ENCODE results near the gene SENP8. TPM values are rescaled to one million over a fixed set of nuclear protein-coding genes. Genes with fewer than 3 reads are reported as not detected.

The SENP8 gene
- total RNA-seq, 1 donor from 2014 or later, result 3.7 TPM

DNA sequence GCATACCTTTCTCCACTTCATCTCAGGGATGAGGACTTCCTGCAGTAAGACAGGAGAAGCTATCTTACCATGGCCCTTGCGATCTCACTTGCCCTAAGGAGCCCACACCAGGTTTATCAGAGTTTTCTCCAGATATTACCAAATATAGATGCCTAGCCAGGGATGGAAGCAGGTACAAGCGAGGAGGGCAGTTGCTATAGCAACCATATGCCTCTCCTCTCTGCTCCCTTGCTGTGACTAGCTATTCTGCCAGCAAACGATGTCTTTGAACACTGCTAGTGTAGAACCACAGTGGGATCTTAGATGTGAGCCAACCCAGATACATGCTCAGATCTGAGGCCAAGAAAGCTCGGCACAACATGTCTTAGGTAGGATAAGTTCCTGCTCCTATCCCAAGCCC, 45.5 kb downstream of the SENP8 start:
- H3K27ac Mint-ChIP-seq, result no peak overlapping the region
- no peak for DNase-seq (ENCODE audit: low spot score in 2 of 2, unreplicated experiment in 2 of 2)
- H3K27me3 Mint-ChIP-seq (ENCODE audit: low read depth), result no peaks in the 10 kb centered on the region
- peaks cover 15% of the 10 kb centered on the region for H3K4me1 Mint-ChIP-seq
- no peak overlapping the region for H3K4me3 Mint-ChIP-seq
- TF ChIP-seq, protein P1, sequence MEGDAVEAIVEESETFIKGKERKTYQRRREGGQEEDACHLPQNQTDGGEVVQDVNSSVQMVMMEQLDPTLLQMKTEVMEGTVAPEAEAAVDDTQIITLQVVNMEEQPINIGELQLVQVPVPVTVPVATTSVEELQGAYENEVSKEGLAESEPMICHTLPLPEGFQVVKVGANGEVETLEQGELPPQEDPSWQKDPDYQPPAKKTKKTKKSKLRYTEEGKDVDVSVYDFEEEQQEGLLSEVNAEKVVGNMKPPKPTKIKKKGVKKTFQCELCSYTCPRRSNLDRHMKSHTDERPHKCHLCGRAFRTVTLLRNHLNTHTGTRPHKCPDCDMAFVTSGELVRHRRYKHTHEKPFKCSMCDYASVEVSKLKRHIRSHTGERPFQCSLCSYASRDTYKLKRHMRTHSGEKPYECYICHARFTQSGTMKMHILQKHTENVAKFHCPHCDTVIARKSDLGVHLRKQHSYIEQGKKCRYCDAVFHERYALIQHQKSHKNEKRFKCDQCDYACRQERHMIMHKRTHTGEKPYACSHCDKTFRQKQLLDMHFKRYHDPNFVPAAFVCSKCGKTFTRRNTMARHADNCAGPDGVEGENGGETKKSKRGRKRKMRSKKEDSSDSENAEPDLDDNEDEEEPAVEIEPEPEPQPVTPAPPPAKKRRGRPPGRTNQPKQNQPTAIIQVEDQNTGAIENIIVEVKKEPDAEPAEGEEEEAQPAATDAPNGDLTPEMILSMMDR (IDR thresholded peaks at IDR 0.05; ENCODE audit: unreplicated experiment), result no peak
- no peaks in the 10 kb centered on the region for H3K9me3 Mint-ChIP-seq
- no peaks in the 10 kb centered on the region for H3K36me3 Mint-ChIP-seq

DNA sequence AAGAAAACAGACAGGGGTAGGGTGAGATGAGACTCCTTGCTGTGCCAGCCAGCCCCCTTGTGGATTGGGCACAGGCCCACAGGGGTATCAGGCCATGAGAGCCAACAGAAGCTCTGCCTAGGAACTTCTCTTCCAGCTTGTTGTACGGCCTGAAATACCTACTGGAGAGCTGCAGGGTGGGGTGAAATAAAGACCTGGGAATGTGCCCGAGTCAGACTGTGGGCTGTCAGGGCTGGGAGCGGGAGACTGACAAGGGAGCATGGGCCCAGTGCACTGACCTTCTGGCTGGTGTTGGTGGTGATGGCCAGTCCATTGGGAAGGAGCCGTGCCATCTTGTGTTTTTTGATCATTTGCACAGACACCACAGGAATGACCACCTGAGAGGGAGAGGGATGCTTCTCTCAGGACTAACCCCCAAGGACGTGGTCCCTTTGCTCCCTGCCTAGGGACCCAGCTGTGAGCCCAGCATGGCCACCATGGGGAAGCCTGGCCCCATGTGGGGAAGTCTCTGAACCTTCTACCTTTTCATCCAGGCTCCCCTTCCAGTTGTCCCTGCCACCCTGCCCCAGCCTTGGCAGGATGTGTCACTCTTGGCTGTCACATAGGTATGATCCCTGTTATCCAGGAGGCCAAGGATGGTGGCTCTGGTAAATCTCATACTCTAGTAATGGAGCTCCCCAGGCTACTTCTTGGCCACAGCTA, 48.7 kb downstream of the SENP8 start:
- Mint-ChIP-seq H3K27me3 (ENCODE audit: low read depth) (no peaks in the 10 kb centered on the region), H3K27ac (peak overlapping the region; percentile 69), H3K36me3 (no peaks in the 10 kb centered on the region), H3K4me1 (peaks cover 36% of the 10 kb centered on the region), H3K9me3 (no peaks in the 10 kb centered on the region), H3K4me3 (no peak overlapping the region)
- no peak for DNase-seq (ENCODE audit: low spot score in 2 of 2, unreplicated experiment in 2 of 2)
- TF ChIP-seq, protein P1 (IDR thresholded peaks at IDR 0.05; ENCODE audit: unreplicated experiment), result no peak

DNA sequence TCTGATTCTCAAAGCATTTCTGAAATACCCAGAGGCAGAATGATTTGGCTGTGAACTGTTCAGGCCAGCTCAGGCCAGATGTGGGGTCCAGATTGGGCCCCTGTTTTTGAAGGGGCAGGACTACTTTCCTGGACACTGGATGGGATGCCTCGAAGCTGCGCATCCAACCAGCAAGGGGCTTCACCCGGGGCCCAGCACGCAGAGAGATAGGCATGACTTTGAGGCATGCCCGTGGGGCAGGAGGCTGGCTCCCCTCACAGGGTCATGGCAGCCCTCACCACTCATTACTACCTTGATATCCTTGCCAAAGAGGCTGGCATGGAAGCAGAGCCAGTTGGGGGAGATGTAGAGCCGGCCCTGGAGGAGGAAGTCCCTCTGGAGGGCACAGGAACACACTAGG, 49.2 kb downstream of the SENP8 start:
- H3K27me3 Mint-ChIP-seq (ENCODE audit: low read depth), result no peaks in the 10 kb centered on the region
- H3K27ac Mint-ChIP-seq, result peak overlapping the region; percentile 69
- no peaks in the 10 kb centered on the region for H3K36me3 Mint-ChIP-seq
- TF ChIP-seq, protein P1 (IDR thresholded peaks at IDR 0.05; ENCODE audit: unreplicated experiment), result no peak
- H3K4me3 Mint-ChIP-seq, result no peak overlapping the region
- no peaks in the 10 kb centered on the region for H3K9me3 Mint-ChIP-seq
- no peak for DNase-seq (ENCODE audit: low spot score in 2 of 2, unreplicated experiment in 2 of 2)
- peaks cover 36% of the 10 kb centered on the region for H3K4me1 Mint-ChIP-seq

DNA sequence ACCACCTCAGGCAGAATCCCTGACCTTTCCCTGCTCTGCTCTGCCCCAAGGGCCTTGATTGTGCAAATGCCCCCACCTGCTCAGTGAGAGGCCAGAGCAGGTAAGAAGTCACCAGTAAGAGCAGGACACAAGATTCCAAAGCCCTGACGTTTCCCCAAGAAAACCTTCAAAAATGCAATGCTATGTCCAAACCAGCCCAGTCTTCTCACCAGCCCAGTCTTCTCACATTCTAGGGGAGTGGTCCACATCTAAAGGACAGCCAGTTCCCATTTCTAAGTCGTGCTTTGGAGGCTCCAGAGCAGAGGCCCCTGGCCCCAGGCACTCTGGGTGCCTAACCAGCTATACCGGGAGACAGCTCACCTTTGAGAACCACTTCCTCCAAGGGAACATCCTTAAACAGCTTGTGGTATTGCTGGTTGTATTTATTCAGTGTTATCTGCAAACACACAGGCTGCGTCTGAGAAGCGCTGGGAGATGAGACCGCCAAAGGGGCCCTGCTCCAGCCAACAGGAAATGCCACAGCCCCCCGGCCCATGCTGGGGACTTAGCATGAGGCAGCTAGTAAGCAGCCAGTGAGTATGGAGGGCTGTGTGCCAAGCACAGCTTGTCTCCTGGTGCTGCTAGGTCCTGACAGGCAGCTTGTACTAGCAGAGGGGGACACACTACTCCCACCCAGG, 50.1 kb downstream of the SENP8 start:
- TF ChIP-seq, protein P1 (IDR thresholded peaks at IDR 0.05; ENCODE audit: unreplicated experiment), result no peak
- Mint-ChIP-seq H3K27ac (peak overlapping the region; percentile 94), H3K4me1 (peaks cover 36% of the 10 kb centered on the region), H3K4me3 (peak overlapping the region; percentile 24), H3K9me3 (no peaks in the 10 kb centered on the region), H3K27me3 (ENCODE audit: low read depth) (no peaks in the 10 kb centered on the region), H3K36me3 (no peaks in the 10 kb centered on the region)
- DNase-seq (ENCODE audit: low spot score in 2 of 2, unreplicated experiment in 2 of 2), result peak in 1 of 2 experiments; percentile 59

DNA sequence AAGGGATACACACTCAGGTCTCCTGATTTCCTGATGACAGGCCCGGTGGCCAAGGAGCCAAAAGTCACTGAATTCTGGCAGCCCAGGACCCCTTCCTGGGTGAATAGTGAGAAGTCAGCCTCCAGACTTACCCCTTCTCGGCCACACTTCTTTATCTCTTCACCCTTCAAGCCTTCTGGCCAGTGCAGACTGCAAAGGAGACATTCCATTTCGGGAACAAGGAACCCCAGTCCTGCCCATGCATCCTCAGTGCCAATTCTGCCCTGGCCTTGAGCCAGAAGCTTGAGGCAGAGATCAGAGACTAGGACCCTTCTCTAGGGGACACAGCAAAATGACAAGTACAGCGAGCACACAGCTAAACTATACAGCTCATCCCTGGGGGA, 50.6 kb downstream of the SENP8 start:
- TF ChIP-seq, protein P1 (IDR thresholded peaks at IDR 0.05; ENCODE audit: unreplicated experiment), result no peak
- no peaks in the 10 kb centered on the region for H3K9me3 Mint-ChIP-seq
- H3K27ac Mint-ChIP-seq, result peak overlapping the region; percentile 94
- no peak for DNase-seq (ENCODE audit: low spot score in 2 of 2, unreplicated experiment in 2 of 2)
- H3K4me3 Mint-ChIP-seq, result no peak overlapping the region
- H3K4me1 Mint-ChIP-seq, result peaks cover 36% of the 10 kb centered on the region
- no peaks in the 10 kb centered on the region for H3K27me3 Mint-ChIP-seq (ENCODE audit: low read depth)
- no peaks in the 10 kb centered on the region for H3K36me3 Mint-ChIP-seq
